Cardiac septum (tissue), 1 donor: ENCODE measurements around the gene RIMS4. TPM values are rescaled to one million over a fixed set of nuclear protein-coding genes. Genes with fewer than 3 reads are reported as not detected.
"Not testable (repeated sequence)": the region's sequence is repeated elsewhere in the genome, so short reads cannot be mapped to it uniquely, and the experiment has no call there.

Experiments used
- DNase-seq: peaks from one replicate; pipeline ENCODE4 v3.0.0-alpha.2; 2020; ENCODE audit warnings: low spot score
- intact Hi-C: fragments of 100-400 bp; cut with DNase I; formaldehyde crosslinking; loops from one replicate; pipeline ENCODE4 v1.14.0; 2022
- total RNA-seq: library from RNA; stranded (reverse); fragmentation: NEBNext Ultra II Directional; extraction: Animal tissue kit (Norgen Biotek cat#: 25700); gene quantifications from one replicate; pipeline ENCODE4 v1.2.1, GENCODE V29; 2021
- donor health status: DM: no; HTN: no; CAD: no.

The RIMS4 gene
- total RNA-seq, 1 donor from 2014 or later, result 0.27 TPM

- no peak for DNase-seq
- intact Hi-C loops, result no loop called here
Observed at GRCh38 chr20:44833437-44833836, 23.1 kb upstream of the RIMS4 start.

DNA sequence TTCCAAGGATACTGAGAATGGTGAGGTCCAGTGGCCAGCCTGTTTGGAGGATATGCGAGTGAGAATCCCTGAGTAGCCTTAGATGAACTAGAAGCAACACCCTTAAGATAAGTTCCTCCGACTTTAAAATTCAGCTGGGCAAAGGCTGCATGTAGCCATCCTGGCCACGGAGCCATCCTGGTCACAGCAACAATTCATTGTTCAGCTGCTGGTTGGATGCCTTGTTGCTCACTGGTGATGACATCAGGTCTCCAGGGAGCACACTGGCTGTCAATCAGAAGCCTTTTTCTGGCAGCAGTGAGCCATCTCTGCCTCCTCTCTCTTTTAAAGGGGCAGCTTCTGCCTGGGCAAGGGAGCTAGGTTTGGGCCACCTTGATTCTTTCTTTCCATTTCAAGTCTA, 22.4 kb upstream of the RIMS4 start:
- DNase-seq, result no peak
- intact Hi-C loops, result no loop called here

- intact Hi-C loops, result no loop called here
- no peak for DNase-seq
Observed at GRCh38 chr20:44830995-44831394, 20.6 kb upstream of the RIMS4 start.

- intact Hi-C loops, result no loop called here
- no peak for DNase-seq
Observed at GRCh38 chr20:44830523-44830922, 20.2 kb upstream of the RIMS4 start.

DNA sequence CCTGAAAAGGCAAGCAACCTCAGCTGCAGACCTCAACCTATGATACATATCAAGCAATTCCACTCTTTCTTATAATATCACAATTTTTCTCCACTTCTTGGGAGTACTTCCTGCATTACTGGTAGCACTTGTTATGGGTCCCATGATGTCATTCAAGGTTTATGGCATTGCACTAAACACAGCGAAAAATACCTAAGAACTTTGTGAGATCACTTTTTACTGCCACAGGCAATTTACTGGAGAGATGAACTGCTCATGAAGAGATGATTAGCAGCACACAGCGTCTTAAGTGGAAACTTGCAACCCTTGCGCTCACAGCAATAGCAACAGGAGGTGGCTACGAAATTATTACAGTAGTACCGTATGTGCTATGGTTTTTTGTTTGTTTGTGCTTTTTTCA, 19.3 kb upstream of the RIMS4 start:
- intact Hi-C loops, result no loop called here
- no peak for DNase-seq

GRCh38 chr20:44828640-44829039, 18.3 kb upstream of the RIMS4 start:
- no peak for DNase-seq
- intact Hi-C loops, result no loop called here

DNA sequence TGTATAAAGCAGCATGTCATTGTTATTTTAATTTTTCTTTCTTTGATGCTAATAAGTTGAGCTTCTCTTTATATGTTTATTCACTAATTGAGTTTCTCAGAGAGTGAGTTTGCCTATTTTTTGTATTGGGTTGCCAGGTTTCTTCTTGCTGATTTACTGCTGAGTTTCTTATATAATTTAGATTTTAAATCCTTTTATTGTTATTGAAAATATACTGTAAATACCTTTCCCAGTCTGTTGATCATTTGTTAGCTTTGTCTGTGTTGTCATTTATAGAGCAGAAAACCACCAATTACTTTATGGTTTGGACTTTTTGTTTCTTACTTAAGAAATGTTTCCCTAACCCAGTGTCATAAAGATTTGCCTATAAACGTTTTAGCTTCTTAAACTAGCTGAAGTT, 17.1 kb upstream of the RIMS4 start:
- intact Hi-C loops, result no loop called here

GRCh38 chr20:44821576-44821975, 11.2 kb upstream of the RIMS4 start:
- intact Hi-C loops, DNase-seq: not testable (repeated sequence)

More for the DNA sequence above, 17.1 kb upstream of the RIMS4 start:
- no peak for DNase-seq

GRCh38 chr20:44819936-44820335, 9.6 kb upstream of the RIMS4 start:
- intact Hi-C loops, result no loop called here
- DNase-seq, result no peak

DNA sequence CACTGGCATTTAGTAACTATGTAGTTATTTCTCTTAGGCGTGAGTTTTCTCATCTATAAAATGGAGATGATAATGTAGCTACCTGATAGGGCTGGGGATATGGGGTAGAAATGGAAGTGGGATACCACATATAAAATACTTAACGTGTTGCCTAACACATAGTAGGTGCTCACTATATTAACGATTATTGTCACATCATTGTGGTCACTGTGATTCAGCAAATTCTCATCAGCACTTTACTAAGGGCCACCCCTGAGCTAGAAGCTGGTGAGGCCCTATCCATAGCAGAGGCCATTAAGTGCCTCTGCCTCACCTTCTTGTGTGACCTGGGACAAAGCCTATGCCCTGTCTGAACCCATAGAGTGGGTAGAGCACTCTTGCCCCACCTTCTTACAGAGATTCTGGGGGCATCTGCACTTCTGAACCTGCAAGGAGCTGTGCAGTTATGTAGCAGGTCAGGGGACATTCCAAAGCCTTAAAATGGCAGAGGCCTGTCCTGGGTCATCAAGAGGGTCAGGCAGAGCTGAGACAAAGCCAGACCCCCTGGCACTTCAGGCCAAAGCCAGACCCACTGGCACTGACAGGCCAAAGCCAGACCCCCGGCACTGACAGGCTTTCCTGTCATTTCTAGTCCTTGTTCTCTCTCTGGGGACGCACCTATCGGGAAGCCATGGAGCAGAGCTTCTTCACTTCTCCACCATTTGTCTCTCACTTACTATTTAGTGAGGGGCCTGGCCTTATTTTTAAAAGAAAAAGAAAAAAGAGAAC, 7.0 kb upstream of the RIMS4 start:
- no peak for DNase-seq
- intact Hi-C loops, result no loop called here

DNA sequence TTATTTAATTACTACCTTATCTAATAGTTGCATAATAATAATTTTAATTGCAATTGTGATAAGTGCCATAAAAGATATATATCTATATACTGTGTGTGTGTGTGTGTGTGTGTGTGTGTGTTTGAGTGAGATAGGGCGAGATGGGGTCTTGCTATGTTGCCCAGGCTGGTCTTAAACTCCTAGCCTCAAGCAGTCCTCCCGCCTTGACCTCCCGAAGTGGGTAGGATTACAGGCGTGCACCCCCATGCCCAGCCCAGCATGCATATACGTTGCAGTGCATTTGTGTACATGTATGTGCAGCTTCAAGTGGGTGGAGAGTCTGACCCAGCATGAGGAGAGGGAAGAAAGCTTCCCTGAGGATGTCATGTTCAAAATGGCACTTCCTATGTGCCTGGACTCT, 4.6 kb upstream of the RIMS4 start:
- intact Hi-C loops, result no loop called here
- DNase-seq, result no peak

- intact Hi-C loops, result no loop called here
- DNase-seq, result no peak
Observed at GRCh38 chr20:44811150-44811685, 872 bp upstream of the RIMS4 start.

GRCh38 chr20:44810061-44810390, 320 bp downstream of the RIMS4 start:
- no peak for DNase-seq
- intact Hi-C loops, result no loop called here

- intact Hi-C loops, result loop anchor here (5.0 kb wide), 1 partner anchor 57 kb away; no protein-coding TSS in a partner anchor
- DNase-seq, result no peak
Observed at GRCh38 chr20:44809380-44810060, 826 bp downstream of the RIMS4 start.

- intact Hi-C loops, result loop anchor here (5.0 kb wide), 1 partner anchor 55 kb away; no protein-coding TSS in a partner anchor
- no peak for DNase-seq
Observed at GRCh38 chr20:44807684-44808056, 2.7 kb downstream of the RIMS4 start.

GRCh38 chr20:44807051-44807683, 3.2 kb downstream of the RIMS4 start:
- intact Hi-C loops, result loop anchor here (5.0 kb wide), 1 partner anchor 55 kb away; no protein-coding TSS in a partner anchor
- DNase-seq, result no peak

DNA sequence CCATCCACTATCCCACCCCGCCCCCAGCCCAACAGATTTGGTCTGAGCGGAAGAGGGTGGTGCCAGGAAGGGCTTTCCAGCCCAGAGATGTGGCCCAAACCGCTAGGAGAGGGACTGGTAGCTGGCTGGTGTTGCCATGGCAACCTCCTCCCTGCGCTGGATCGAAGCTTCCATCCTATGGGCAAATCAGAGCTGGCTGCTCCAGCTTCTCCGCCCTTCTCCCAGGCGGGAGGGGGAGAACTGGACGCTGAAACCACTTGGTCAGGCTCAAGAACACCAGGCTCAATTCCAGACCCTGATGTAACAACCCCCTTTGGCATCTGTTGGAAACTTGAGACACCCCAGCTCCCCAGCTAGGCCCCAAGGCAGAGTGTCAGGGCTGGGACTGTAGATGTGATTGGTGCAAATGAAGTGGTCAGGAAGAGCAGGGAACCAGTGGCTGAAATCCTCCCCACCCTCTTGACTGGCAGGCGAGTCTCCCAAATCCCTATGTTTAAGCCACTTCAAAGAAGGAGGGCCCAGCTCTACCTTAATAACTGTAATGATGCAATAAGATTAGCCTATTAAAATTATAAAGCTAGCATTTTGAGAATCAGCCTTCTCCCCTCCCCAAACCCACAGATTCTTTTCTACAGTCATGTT, 4.2 kb downstream of the RIMS4 start:
- no peak for DNase-seq
- intact Hi-C loops, result loop anchor here (5.0 kb wide), 1 partner anchor 54 kb away; no protein-coding TSS in a partner anchor

- intact Hi-C loops, result loop anchor here (5.0 kb wide), 1 partner anchor 53 kb away; no protein-coding TSS in a partner anchor
- no peak for DNase-seq
Observed at GRCh38 chr20:44805335-44805978, 4.9 kb downstream of the RIMS4 start.

GRCh38 chr20:44803383-44803941, 6.9 kb downstream of the RIMS4 start:
- intact Hi-C loops, result no loop called here
- DNase-seq, result no peak
